HG03354 (cell line): ENCODE results near the gene ZBTB5.
"Not testable (repeated sequence)": the region's sequence is repeated elsewhere in the genome, so short reads cannot be mapped to it uniquely, and the experiment has no call there.

Source experiments
- ATAC-seq: cut with Tn5 transposase; IDR thresholded peaks from one replicate; pipeline ENCODE4 v1.9.1; 2021; ENCODE audit warnings: mild to moderate bottlenecking; ENCODE audit not compliant: unreplicated experiment, poor library complexity, severe bottlenecking

ZBTB5 gene

GRCh38 chr9:37410969-37411785 lies 54.1 kb downstream of the ZBTB5 start:
- ATAC-seq, result peak; percentile 19

GRCh38 chr9:37410354-37410861 lies 54.8 kb downstream of the ZBTB5 start:
- ATAC-seq, result no peak

- ATAC-seq, result peak; percentile 90
Observed at GRCh38 chr9:37408933-37409710, 56.1 kb downstream of the ZBTB5 start.

- no peak for ATAC-seq
Observed at GRCh38 chr9:37407468-37407867, 57.8 kb downstream of the ZBTB5 start.

- no peak for ATAC-seq
Observed at GRCh38 chr9:37406603-37407401, 58.4 kb downstream of the ZBTB5 start.

- ATAC-seq, result no peak
Observed at GRCh38 chr9:37405764-37406380, 59.4 kb downstream of the ZBTB5 start.

- no peak for ATAC-seq
Observed at GRCh38 chr9:37405350-37405749, 59.9 kb downstream of the ZBTB5 start.

- ATAC-seq, result no peak
Observed at GRCh38 chr9:37404590-37404989, 60.7 kb downstream of the ZBTB5 start.

GRCh38 chr9:37399336-37399735 lies 65.9 kb downstream of the ZBTB5 start:
- no peak for ATAC-seq

GRCh38 chr9:37398464-37399025 lies 66.7 kb downstream of the ZBTB5 start:
- no peak for ATAC-seq

GRCh38 chr9:37397948-37398347 lies 67.3 kb downstream of the ZBTB5 start:
- not testable (repeated sequence) for ATAC-seq

GRCh38 chr9:37395663-37396062 lies 69.6 kb downstream of the ZBTB5 start:
- ATAC-seq, result no peak

GRCh38 chr9:37395229-37395628 lies 70.0 kb downstream of the ZBTB5 start:
- no peak for ATAC-seq

GRCh38 chr9:37392272-37392671 lies 73.0 kb downstream of the ZBTB5 start:
- no peak for ATAC-seq

- ATAC-seq, result peak; percentile 87
Observed at GRCh38 chr9:37390759-37391158, 74.5 kb downstream of the ZBTB5 start.
